Neural crest cell (in vitro differentiated cells): ENCODE results near the gene CYP2U1. TPM values are rescaled to one million over a fixed set of nuclear protein-coding genes. Genes with fewer than 3 reads are reported as not detected.

Source experiments
- DNase-seq: peaks from one replicate; pipeline ENCODE4 v3.0.0; 2021; ENCODE audit warnings: low read depth, mixed read lengths, low spot score
- H3K27ac Mint-ChIP-seq: one replicate; pipeline ENCODE4 v1.8.0; 2021; ENCODE audit warnings: mild to moderate bottlenecking, mixed read lengths; ENCODE audit not compliant: unreplicated experiment
- H3K27me3 Mint-ChIP-seq: 2 replicates; pipeline ENCODE4 v1.8.0; 2021; ENCODE audit warnings: low read depth, mild to moderate bottlenecking, mixed read lengths
- H3K36me3 Mint-ChIP-seq: 2 replicates; pipeline ENCODE4 v1.8.0; 2021; ENCODE audit warnings: low read depth, mild to moderate bottlenecking, mixed read lengths
- H3K4me1 Mint-ChIP-seq: 2 replicates; pipeline ENCODE4 v1.8.0; 2021; ENCODE audit warnings: mixed read lengths
- H3K4me3 Mint-ChIP-seq: one replicate; pipeline ENCODE4 v1.8.0; 2021; ENCODE audit warnings: mild to moderate bottlenecking, mixed read lengths
- H3K9me3 Mint-ChIP-seq: 2 replicates; pipeline ENCODE4 v1.8.0; 2021; ENCODE audit warnings: mixed read lengths
- CTCF ChIP-seq: fragments of 200-600 bp; sonication (generic); conservative IDR thresholded peaks from 2 replicates; pipeline ENCODE4 v1.5.0; 2021; ENCODE audit warnings: antibody characterized with exemption, mild to moderate bottlenecking
- total RNA-seq: library from RNA; stranded (reverse); gene quantifications from 2 replicates; pipeline ENCODE4 v1.2.1, GENCODE V29; 2021

Gene CYP2U1
- total RNA-seq, 1 donor from 2014 or later = 7.6 TPM

DNA sequence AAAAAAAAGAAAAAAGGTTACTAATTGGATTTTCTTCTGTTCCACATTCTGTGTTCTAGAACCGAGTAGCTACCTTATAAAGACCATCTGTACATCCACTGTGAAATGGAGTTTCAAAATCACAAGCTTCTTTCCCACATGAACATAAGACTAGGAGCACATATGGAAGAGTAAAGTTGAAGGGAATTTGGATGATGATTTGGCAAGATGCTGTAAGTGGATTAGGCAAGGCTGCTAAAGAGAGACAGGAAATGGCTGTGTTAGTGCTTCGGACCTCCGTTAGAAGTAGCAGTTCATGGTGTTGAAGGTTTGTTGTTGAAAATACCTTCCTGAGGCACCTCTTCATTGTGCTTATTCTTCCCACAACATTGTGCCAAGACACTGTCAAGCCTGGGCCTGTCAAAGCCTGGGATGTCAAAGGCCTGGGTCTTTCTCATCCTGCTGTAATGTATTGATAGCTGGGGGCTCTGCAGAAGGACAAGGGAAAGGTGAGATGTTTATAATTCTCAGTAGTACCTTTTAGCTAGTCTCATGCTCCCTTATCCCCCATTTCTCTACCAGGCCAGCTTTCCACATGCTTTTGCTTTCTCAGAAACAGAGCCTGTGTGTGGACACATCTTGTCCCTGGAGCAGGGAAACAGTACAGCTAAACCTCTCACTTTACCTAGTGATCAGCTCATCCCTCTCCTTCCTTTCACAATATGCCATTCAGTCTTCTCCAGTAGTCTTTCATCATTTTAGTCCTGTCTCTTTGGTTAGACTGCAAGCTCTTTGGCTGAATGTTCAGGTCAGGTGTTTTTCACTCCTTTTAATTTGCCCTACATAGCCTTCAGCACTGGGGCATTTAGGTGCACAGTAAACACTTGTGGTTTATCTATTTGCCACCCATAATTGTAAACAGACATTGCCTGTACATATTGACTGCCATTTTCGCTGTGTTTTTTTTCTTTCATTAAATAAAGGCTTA, 37.9 kb upstream of the CYP2U1 start:
- TF ChIP-seq CTCF = no peak
- Mint-ChIP-seq H3K4me1 (no peaks in the 10 kb centered on the region), H3K27ac (no peak overlapping the region), H3K9me3 (peaks cover 3% of the 10 kb centered on the region), H3K4me3 (no peak overlapping the region), H3K27me3 (no peaks in the 10 kb centered on the region), H3K36me3 (peaks cover 5% of the 10 kb centered on the region)
- DNase-seq = no peak

GRCh38 chr4:107894138-107894603, 37.2 kb upstream of the CYP2U1 start:
- Mint-ChIP-seq H3K27me3 (no peaks in the 10 kb centered on the region), H3K36me3 (peaks cover 5% of the 10 kb centered on the region), H3K4me3 (no peak overlapping the region), H3K9me3 (peaks cover 3% of the 10 kb centered on the region), H3K4me1 (no peaks in the 10 kb centered on the region), H3K27ac (no peak overlapping the region)
- DNase-seq = no peak
- no peak for TF ChIP-seq CTCF

GRCh38 chr4:107896158-107896645, 35.1 kb upstream of the CYP2U1 start:
- no peak for TF ChIP-seq CTCF
- Mint-ChIP-seq H3K27me3 (no peaks in the 10 kb centered on the region), H3K27ac (no peak overlapping the region), H3K36me3 (peaks cover 2% of the 10 kb centered on the region), H3K4me3 (no peak overlapping the region), H3K4me1 (no peaks in the 10 kb centered on the region), H3K9me3 (peaks cover 3% of the 10 kb centered on the region)
- no peak for DNase-seq

- Mint-ChIP-seq H3K27ac (no peak overlapping the region), H3K4me1 (no peaks in the 10 kb centered on the region), H3K9me3 (no peaks in the 10 kb centered on the region), H3K27me3 (no peaks in the 10 kb centered on the region), H3K4me3 (no peak overlapping the region), H3K36me3 (no peaks in the 10 kb centered on the region)
- TF ChIP-seq CTCF = no peak
- no peak for DNase-seq
These were observed 34.7 kb upstream of the CYP2U1 start for GRCh38 chr4:107896646-107897045.

DNA sequence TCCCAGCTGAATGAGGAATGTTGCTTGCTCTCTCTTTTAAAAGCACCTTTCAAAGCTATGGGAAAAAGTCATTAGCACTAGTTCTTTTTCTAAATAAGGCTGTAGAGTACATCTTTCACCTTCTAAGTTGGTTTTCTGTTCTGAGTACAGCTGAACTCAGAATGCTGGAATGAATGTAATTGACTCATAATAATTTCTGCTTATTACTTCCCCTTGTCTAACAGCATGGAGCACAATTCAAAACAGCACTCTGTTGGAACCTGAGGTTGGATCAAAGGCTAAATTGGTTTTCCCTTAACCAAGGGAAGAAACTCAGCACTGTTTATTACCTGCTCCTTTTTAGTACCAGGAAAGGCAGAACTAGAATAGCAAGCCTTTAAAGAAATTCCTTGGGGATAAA, 33.5 kb upstream of the CYP2U1 start:
- no peak for TF ChIP-seq CTCF
- Mint-ChIP-seq H3K27ac (no peak overlapping the region), H3K27me3 (no peaks in the 10 kb centered on the region), H3K9me3 (no peaks in the 10 kb centered on the region), H3K4me3 (no peak overlapping the region), H3K4me1 (no peaks in the 10 kb centered on the region), H3K36me3 (no peaks in the 10 kb centered on the region)
- no peak for DNase-seq
